Ectodermal cell (in vitro differentiated cells): ENCODE measurements around the gene CDK3.

Experiments
- H3K27ac ChIP-seq: 2 replicates; pipeline ENCODE4 v1.7.0; 2013; ENCODE audit warnings: mild to moderate bottlenecking, low read depth, low read length; ENCODE audit not compliant: insufficient read depth, poor library complexity, severe bottlenecking
- H3K27me3 ChIP-seq: 2 replicates; pipeline ENCODE4 v1.7.0; 2013; ENCODE audit warnings: mild to moderate bottlenecking, low read length; ENCODE audit not compliant: insufficient read depth, control insufficient read depth, poor library complexity, severe bottlenecking
- H3K36me3 ChIP-seq: one replicate; pipeline ENCODE4 v1.7.0; 2013; ENCODE audit warnings: low read length; ENCODE audit not compliant: control insufficient read depth, insufficient read depth
- H3K4me1 ChIP-seq: one replicate; pipeline ENCODE4 v1.7.0; 2013; ENCODE audit warnings: low read length; ENCODE audit not compliant: control insufficient read depth, insufficient read depth
- H3K4me3 ChIP-seq: 2 replicates; pipeline ENCODE4 v1.7.0; 2013; ENCODE audit warnings: low read depth, low read length, control low read depth; ENCODE audit not compliant: insufficient read depth
- H3K9me3 ChIP-seq: 2 replicates; pipeline ENCODE4 v1.7.0; 2013; ENCODE audit warnings: mild to moderate bottlenecking, low read length, moderate library complexity; ENCODE audit not compliant: control insufficient read depth
- WGBS, 2 experiments: methylation state at CpG; one replicate each; pipeline ENCODE4 v1.1.7; 2013; ENCODE audit warnings: missing lambda C conversion rate in 2 of 2; 5-methylcytosine and 5-hydroxymethylcytosine counted together

Gene CDK3

DNA sequence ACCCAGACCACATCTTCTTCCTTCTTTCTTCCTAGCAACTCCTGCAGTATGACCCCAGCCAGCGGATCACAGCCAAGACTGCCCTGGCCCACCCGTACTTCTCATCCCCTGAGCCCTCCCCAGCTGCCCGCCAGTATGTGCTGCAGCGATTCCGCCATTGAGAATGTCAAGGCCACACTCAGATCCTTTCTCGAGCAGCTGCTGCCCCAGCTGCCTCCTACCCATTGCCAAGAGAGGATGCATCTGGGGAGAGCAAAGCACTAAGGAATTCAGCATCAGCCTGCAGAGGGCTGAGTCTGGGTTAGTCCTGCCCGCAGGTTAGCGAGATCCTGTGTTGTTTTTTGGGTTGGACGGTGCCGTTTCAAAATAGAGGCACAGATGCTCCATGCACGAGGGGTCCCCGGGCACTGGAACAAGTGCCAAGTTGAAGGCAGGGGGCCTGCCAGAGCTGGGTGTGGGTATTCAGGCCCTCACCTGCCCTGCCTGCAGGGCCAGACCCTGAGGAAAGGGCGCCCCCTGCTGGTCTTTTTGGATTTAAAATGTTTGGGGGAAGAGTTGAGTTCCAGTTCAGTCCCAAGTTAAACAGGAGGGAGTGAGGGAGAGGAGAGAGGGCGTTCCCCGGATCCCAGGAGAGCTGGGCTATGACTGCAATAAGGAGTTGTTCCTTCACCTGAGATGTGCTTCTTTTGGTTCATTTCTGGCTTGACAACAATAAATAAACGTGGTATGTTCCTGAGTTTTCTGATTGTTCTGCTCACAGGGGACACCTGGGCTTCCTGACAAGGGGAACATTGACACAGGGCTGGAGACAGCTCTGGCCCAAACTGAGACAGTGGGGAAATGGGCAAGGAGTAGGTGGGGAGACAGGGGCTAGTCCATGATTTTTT lies 4.9 kb downstream of the CDK3 start:
- Histone ChIP-seq H3K4me3 (no peak overlapping the region), H3K27ac (no peak overlapping the region), H3K36me3 (no peaks in the 10 kb centered on the region), H3K4me1 (no peaks in the 10 kb centered on the region), H3K9me3 (no peaks in the 10 kb centered on the region), H3K27me3 (no peaks in the 10 kb centered on the region)
- WGBS, 2 experiments = 78 to 81% methylated on average over 16 of the region's 16 CpGs

DNA sequence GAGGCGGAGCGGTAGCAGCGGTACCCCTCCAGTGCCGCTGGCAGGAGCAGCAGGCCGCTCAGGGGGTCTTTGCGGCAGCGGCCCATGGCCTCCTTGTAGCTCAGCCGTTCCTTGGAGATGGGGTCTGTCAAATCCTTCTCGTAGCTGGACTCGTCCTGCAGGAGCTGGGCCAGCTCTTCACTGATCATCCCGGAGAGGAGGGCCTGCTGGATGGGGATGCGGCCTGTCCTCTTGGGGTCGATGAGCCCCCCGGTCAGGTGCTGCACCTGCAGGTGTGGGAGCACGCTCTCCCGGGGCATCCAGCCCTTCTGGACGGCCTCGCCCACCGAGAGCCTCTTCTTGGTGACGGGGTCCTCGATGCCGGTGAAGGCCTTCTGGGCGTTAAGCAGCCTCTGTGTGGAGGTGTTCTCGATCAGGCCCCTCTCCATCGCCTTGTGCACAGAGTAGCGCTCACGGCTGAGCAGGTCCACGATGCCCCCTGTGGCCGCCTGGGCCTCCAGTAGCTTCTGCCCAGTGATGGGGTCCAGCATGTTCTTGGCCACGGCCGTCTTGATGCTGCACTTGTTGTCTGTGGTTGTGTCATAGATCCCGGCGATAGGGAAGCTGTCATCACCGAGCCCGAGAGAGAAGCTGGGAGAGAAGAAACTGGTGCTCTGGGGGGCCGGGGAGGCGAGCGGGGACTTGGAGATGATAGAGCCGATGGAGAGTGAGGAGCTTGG lies 6.6 kb downstream of the CDK3 start:
- WGBS, 2 experiments = 93% methylated on average over 39 of the region's 39 CpGs
- no peaks in the 10 kb centered on the region for H3K27me3 ChIP-seq
- H3K4me1 ChIP-seq = no peaks in the 10 kb centered on the region
- H3K9me3 ChIP-seq = no peaks in the 10 kb centered on the region
- H3K4me3 ChIP-seq = no peak overlapping the region
- H3K27ac ChIP-seq = no peak overlapping the region
- no peaks in the 10 kb centered on the region for H3K36me3 ChIP-seq

DNA sequence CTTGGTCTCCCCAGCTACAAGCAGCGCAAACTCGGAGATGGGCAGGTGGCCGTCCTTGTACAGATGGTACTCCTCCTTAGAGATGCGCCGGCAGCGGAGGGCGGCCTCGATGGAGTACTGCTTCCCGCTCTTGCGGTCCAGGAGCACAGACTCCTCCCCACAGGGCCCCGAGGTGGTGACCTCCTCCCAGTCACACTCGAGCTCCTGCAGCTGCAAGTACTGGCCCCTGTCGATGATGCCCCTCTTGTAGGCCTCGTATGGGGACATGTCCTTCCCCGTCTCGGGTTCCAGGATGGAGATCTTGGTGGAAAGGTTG lies 7.2 kb downstream of the CDK3 start:
- 93 to 94% methylated on average over 16 of the region's 16 CpGs for WGBS, 2 experiments
- H3K4me1 ChIP-seq = no peaks in the 10 kb centered on the region
- H3K27me3 ChIP-seq = no peaks in the 10 kb centered on the region

DNA sequence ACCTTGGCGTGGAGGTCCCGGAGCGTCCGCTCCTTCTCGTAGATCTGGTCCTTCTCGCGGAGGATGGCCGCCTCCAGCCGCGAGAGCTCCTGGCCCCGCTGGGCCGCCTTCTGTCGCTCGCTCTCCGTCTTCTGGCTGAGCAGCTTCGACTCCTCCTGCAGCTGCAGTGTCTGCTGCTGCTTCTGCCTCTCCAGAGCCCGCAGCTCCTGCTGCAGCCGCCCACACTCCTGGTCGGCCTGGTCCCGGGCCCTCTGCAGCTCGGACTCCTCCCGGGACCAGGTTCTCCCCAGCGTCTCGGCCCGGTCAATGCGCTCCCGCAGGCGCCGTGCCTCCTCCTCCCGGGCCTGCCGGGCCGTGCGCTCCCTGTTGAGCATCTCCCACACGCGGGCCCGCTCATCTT lies 7.6 kb downstream of the CDK3 start:
- no peaks in the 10 kb centered on the region for H3K9me3 ChIP-seq
- no peaks in the 10 kb centered on the region for H3K27me3 ChIP-seq
- H3K27ac ChIP-seq = no peak overlapping the region
- 95% methylated on average over 36 of the region's 36 CpGs for WGBS, 2 experiments
- H3K4me1 ChIP-seq = no peaks in the 10 kb centered on the region
- H3K36me3 ChIP-seq = no peaks in the 10 kb centered on the region
- no peak overlapping the region for H3K4me3 ChIP-seq

More for the DNA sequence above, 7.2 kb downstream of the CDK3 start:
- Histone ChIP-seq H3K4me3 (no peak overlapping the region), H3K27ac (no peak overlapping the region), H3K36me3 (no peaks in the 10 kb centered on the region), H3K9me3 (no peaks in the 10 kb centered on the region)

DNA sequence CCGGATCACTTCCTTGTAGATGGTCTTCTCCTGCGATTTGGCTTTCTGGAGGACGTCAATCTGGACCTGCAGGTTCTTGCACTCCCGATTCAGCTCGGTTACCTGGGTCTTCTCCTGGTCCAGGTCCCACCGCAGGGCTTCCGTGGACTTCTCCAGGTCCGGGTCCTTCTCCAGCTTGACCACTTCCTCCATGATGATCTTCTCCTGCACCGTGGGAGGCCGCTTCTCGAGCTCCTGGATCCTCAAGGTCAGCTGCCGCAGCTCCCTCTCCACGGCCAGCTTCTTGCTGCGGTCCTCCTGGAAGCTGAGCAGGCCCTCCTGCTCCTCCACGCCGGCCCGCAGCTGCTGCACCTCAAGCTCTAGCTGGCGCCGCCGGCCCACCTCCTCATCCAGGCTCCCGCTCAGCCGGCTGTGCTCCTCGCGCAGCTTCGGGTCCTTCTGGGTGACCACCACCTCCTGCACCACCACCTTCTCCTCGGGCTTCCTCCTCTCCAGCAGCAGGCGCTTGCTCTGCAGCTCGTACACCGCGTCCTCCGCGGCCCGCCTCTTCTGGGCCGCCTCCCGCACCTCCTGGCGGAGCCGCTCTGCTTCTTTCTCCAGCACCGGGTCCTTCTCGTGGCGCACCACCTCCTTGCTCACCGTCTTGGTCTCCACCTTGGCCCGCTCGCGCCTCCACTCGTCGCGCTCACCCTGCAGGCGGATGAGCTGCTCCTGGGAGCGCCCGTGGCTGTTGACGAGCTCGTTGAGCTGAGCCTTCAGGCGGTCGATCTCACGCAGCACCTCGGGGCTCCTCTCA lies 8.2 kb downstream of the CDK3 start:
- no peaks in the 10 kb centered on the region for H3K27me3 ChIP-seq

DNA sequence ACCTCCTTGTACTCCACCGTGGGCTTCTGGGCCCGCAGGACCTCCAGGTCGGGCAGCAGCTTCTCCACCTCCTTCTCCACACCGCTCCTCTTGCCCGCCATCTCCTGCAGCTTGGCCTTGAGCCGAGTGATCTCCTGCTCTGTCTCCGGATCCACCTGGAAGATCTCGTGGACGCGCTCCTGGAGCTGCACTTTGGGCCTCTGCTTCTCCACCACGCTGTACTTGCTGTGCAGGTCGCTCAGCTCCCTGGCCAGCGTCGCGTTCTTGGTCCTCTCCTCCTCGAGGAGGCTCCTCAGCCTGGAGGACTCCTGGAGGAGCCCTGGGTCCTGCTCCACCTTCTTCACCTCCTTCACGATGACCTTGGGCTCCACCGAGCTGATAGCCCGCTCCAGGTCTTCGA lies 8.8 kb downstream of the CDK3 start:
- no peaks in the 10 kb centered on the region for H3K27me3 ChIP-seq
- 93 to 94% methylated on average over 20 of the region's 20 CpGs for WGBS, 2 experiments
- H3K36me3 ChIP-seq = no peaks in the 10 kb centered on the region
- H3K4me3 ChIP-seq = no peak overlapping the region
- no peaks in the 10 kb centered on the region for H3K4me1 ChIP-seq
- no peaks in the 10 kb centered on the region for H3K9me3 ChIP-seq
- H3K27ac ChIP-seq = no peak overlapping the region

More for the DNA sequence above, 8.2 kb downstream of the CDK3 start:
- Histone ChIP-seq H3K4me1 (no peaks in the 10 kb centered on the region), H3K27ac (no peak overlapping the region), H3K4me3 (no peak overlapping the region), H3K9me3 (no peaks in the 10 kb centered on the region), H3K36me3 (no peaks in the 10 kb centered on the region)
- WGBS, 2 experiments = 94 to 95% methylated on average over 56 of the region's 56 CpGs

DNA sequence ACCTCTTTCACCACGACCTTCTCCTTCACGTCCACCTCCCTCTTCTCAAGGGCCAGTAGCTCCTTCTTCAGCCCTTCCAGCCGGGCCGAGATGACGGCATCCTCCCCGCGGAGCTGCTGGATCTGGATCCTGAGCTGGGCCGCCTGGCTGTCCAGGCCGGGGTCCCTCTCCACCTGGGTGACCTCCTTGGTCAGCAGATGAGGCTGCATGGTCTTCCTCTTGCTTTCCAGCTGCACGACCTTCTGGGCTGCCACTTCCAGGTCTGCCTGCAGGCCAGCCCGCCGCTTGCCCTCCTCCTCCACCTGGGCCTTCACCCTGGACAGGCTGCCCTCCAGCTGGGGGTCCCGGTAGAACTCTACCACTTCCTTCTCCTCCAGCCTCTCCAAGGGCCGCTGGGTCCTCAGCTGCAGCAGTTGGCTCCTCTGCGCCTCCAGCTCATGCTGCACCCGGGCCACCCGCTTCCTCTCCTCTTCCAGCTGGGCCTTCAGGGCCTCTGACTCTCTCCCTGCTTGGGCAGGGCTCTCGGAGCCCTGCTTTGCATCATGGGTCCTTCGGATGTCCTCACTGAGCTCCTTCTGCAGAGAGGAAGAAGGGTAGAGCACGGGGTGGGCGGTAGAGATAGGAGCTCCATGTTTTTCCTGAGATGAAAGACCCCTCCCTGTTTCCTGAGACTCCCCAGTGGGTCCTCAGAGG lies 9.5 kb downstream of the CDK3 start:
- no peaks in the 10 kb centered on the region for H3K36me3 ChIP-seq
- H3K4me1 ChIP-seq = no peaks in the 10 kb centered on the region
- no peaks in the 10 kb centered on the region for H3K9me3 ChIP-seq
- no peaks in the 10 kb centered on the region for H3K27me3 ChIP-seq
- no peak overlapping the region for H3K27ac ChIP-seq
- H3K4me3 ChIP-seq = no peak overlapping the region
- 93 to 95% methylated on average over 21 of the region's 21 CpGs for WGBS, 2 experiments

DNA sequence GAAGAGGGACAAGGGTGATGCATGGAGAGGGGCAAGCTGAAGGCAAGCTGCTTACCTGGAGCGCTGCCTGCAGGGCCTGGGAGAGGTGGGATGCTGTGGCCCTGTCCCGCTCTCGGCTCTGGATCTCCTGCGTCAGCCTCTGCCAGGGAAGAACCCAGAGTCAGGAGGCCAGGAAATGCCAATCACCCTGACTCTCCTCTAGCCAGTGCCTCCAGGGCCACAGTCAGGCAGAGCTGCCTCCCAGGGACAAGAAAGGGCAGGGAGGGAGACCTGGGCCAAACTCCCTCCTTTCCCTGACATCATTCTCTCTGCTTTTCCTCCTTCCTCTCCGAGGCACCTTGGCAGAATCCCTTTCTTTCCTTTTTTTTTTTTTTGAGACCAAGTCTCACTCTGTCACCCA lies 11.3 kb downstream of the CDK3 start:
- H3K27me3 ChIP-seq = no peaks in the 10 kb centered on the region
- no peak overlapping the region for H3K4me3 ChIP-seq
- no peak overlapping the region for H3K27ac ChIP-seq
- 84 to 93% methylated on average over 5 of the region's 5 CpGs for WGBS, 2 experiments
- H3K9me3 ChIP-seq = no peaks in the 10 kb centered on the region
- no peaks in the 10 kb centered on the region for H3K36me3 ChIP-seq
- H3K4me1 ChIP-seq = no peaks in the 10 kb centered on the region

DNA sequence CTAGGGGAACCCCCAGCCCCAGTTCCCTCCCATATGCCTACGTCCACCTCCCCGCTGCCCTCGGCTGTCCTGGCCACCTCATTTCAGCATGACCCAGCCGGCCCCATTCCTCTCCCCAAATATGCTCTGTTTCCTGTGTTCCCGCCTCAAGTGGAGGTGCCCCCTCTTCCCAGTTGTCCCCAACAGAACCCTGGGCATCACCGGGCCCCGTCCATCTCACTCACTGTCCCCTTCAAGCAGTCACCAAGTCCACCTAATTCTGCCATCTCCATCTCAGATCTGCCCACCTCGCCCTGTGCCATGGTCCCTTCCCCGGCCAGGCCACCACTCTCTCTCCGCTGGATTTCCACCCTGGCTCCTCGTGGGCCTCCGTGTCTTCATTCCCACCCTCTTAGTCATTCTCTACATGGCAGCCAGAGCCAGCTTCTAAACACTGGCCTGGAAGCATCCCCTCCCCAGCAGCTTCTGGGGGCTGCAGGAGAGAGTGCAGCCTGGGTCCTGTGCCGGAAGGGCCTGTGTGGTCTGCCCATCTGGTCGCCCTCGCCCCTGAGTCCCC lies 12.8 kb downstream of the CDK3 start:
- Histone ChIP-seq H3K4me1 (no peaks in the 10 kb centered on the region), H3K9me3 (no peaks in the 10 kb centered on the region), H3K36me3 (no peaks in the 10 kb centered on the region), H3K4me3 (no peak overlapping the region), H3K27ac (no peak overlapping the region), H3K27me3 (no peaks in the 10 kb centered on the region)
- 89 to 92% methylated on average over 15 of the region's 15 CpGs for WGBS, 2 experiments
